ENCODE results near the gene YPEL3. TPM values are rescaled to one million over a fixed set of nuclear protein-coding genes. Genes with fewer than 3 reads are reported as not detected.
"Not testable (repeated sequence)": the region's sequence is repeated elsewhere in the genome, so short reads cannot be mapped to it uniquely, and the experiment has no call there.

Gene YPEL3
- total RNA-seq, 2 donors from 2014 or later, result 42.0 to 57.2 TPM

- Histone ChIP-seq H3K4me1 (ENCODE audit: control insufficient read depth, insufficient read depth, low read length) (no peaks in the 10 kb centered on the region), H3K36me3 (ENCODE audit: control insufficient read depth, insufficient read depth, low read length) (no peaks in the 10 kb centered on the region), H3K9ac (ENCODE audit: extremely low read depth, low read length, poor library complexity, severe bottlenecking) (no peak overlapping the region), H3K4me3 (ENCODE audit: low read length) (no peak overlapping the region), H3K27me3 (ENCODE audit: control insufficient read depth, insufficient read depth, low read length, poor library complexity, severe bottlenecking) (no peaks in the 10 kb centered on the region), H3K9me3 (ENCODE audit: control insufficient read depth, low read length) (no peaks in the 10 kb centered on the region), H3K27ac (ENCODE audit: low read depth, low read length) (no peak overlapping the region)
- no peaks in the 10 kb centered on the region for H3K36me3 Mint-ChIP-seq (ENCODE audit: low read depth)
- no peaks in the 10 kb centered on the region for H3K27me3 Mint-ChIP-seq (ENCODE audit: insufficient read depth)
- no peak for DNase-seq
- WGBS, 2 experiments (ENCODE audit: insufficient coverage in 1 of 2, insufficient read length in 1 of 2), result 75 to 96% methylated on average over 1 of the region's 1 CpG
- no peaks in the 10 kb centered on the region for H3K9me3 Mint-ChIP-seq
- no peak for TF ChIP-seq CTCF (conservative IDR thresholded peaks at IDR 0.05)
- H3K4me1 Mint-ChIP-seq, result peaks cover 6% of the 10 kb centered on the region
- H3K27ac Mint-ChIP-seq, result no peak overlapping the region
- no peak overlapping the region for H3K4me3 Mint-ChIP-seq
These were observed 32.0 kb upstream of the YPEL3 start for GRCh38 chr16:30127993-30128392.

GRCh38 chr16:30125690-30126089 lies 29.7 kb upstream of the YPEL3 start:
- not testable (repeated sequence) for H3K9ac ChIP-seq (ENCODE audit: extremely low read depth, low read length, poor library complexity, severe bottlenecking); H3K36me3 Mint-ChIP-seq (ENCODE audit: low read depth); H3K4me3 Mint-ChIP-seq; H3K27ac ChIP-seq (ENCODE audit: low read depth, low read length); H3K9me3 ChIP-seq (ENCODE audit: control insufficient read depth, low read length); H3K27ac Mint-ChIP-seq; H3K9me3 Mint-ChIP-seq; H3K36me3 ChIP-seq (ENCODE audit: control insufficient read depth, insufficient read depth, low read length); H3K27me3 ChIP-seq (ENCODE audit: control insufficient read depth, insufficient read depth, low read length, poor library complexity, severe bottlenecking); H3K27me3 Mint-ChIP-seq (ENCODE audit: insufficient read depth); H3K4me1 Mint-ChIP-seq; DNase-seq; H3K4me1 ChIP-seq (ENCODE audit: control insufficient read depth, insufficient read depth, low read length); H3K4me3 ChIP-seq (ENCODE audit: low read length)
- WGBS, 2 experiments (ENCODE audit: insufficient coverage in 1 of 2, insufficient read length in 1 of 2), result 93 to 95% methylated on average over 3 to 9 of the region's 9 CpGs

DNA sequence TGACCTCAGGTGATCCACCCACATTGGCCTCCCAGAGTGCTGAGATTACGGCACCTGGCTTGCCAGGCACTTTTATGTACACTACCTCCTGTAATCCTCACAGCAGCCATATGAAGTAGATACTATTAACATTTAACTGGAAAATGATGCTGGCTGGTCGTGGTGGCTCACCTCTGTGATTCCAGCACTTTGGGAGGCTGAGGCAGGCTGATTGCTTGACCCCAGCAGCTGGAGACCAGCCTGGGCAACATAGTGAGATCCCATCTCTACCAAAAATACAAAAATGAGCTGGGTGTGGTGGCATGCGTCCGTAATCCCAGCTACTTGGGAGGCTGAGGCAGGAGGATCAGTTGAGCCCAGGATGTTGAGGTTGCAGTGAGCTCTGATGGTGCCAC lies 29.0 kb upstream of the YPEL3 start:
- no peak overlapping the region for H3K27ac Mint-ChIP-seq
- no peak overlapping the region for H3K4me3 Mint-ChIP-seq
- WGBS, 2 experiments (ENCODE audit: insufficient coverage in 1 of 2, insufficient read length in 1 of 2), result 93% methylated on average over 4 of the region's 4 CpGs; no CpG with 5 or more reads in 1 of the 2 experiments
- Histone ChIP-seq H3K27me3 (ENCODE audit: control insufficient read depth, insufficient read depth, low read length, poor library complexity, severe bottlenecking) (no peaks in the 10 kb centered on the region), H3K4me3 (ENCODE audit: low read length) (no peak overlapping the region), H3K4me1 (ENCODE audit: control insufficient read depth, insufficient read depth, low read length) (no peaks in the 10 kb centered on the region), H3K36me3 (ENCODE audit: control insufficient read depth, insufficient read depth, low read length) (no peaks in the 10 kb centered on the region), H3K9me3 (ENCODE audit: control insufficient read depth, low read length) (no peaks in the 10 kb centered on the region), H3K27ac (ENCODE audit: low read depth, low read length) (no peak overlapping the region), H3K9ac (ENCODE audit: extremely low read depth, low read length, poor library complexity, severe bottlenecking) (no peak overlapping the region)
- DNase-seq, result no peak
- H3K36me3 Mint-ChIP-seq (ENCODE audit: low read depth), result peaks cover 2% of the 10 kb centered on the region
- TF ChIP-seq CTCF (conservative IDR thresholded peaks at IDR 0.05), result no peak
- H3K9me3 Mint-ChIP-seq, result no peaks in the 10 kb centered on the region
- no peaks in the 10 kb centered on the region for H3K27me3 Mint-ChIP-seq (ENCODE audit: insufficient read depth)
- peaks cover 8% of the 10 kb centered on the region for H3K4me1 Mint-ChIP-seq

- H3K9me3 ChIP-seq (ENCODE audit: control insufficient read depth, low read length), result no peaks in the 10 kb centered on the region
- Mint-ChIP-seq H3K27me3 (ENCODE audit: insufficient read depth) (no peaks in the 10 kb centered on the region), H3K4me3 (peak overlapping the region; percentile 78), H3K36me3 (ENCODE audit: low read depth) (peaks cover 14% of the 10 kb centered on the region), H3K9me3 (no peaks in the 10 kb centered on the region), H3K4me1 (peaks cover 8% of the 10 kb centered on the region), H3K27ac (peak overlapping the region; percentile 39)
- peaks cover 5% of the 10 kb centered on the region for H3K36me3 ChIP-seq (ENCODE audit: control insufficient read depth, insufficient read depth, low read length)
- peak overlapping the region; percentile 80 for H3K4me3 ChIP-seq (ENCODE audit: low read length)
- H3K4me1 ChIP-seq (ENCODE audit: control insufficient read depth, insufficient read depth, low read length), result no peaks in the 10 kb centered on the region
- H3K9ac ChIP-seq (ENCODE audit: extremely low read depth, low read length, poor library complexity, severe bottlenecking), result peak overlapping the region; percentile 30
- 2 to 6% methylated on average over 10 to 41 of the region's 42 CpGs for WGBS, 2 experiments (ENCODE audit: insufficient coverage in 1 of 2, insufficient read length in 1 of 2)
- no peak for DNase-seq
- no peak for TF ChIP-seq CTCF (conservative IDR thresholded peaks at IDR 0.05)
- no peaks in the 10 kb centered on the region for H3K27me3 ChIP-seq (ENCODE audit: control insufficient read depth, insufficient read depth, low read length, poor library complexity, severe bottlenecking)
- no peak overlapping the region for H3K27ac ChIP-seq (ENCODE audit: low read depth, low read length)
These were observed 26.7 kb upstream of the YPEL3 start for GRCh38 chr16:30122604-30123160.
